Upper lobe of right lung (tissue), 1 donor: ENCODE data around the gene BORCS5. TPM values are rescaled to one million over a fixed set of nuclear protein-coding genes. Genes with fewer than 3 reads are reported as not detected.

Experiments used
- ATAC-seq: fragments of 200-7000 bp; cut with Tn5 transposase; one replicate; pipeline ENCODE4 v1.9.1; 2020; ENCODE audit warnings: mild to moderate bottlenecking, moderate library complexity
- DNase-seq: peaks from one replicate; pipeline ENCODE4 v3.0.0-alpha.2; 2020
- H3K27ac ChIP-seq: fragments of 200-600 bp; one replicate; pipeline ENCODE4 v1.8.0; 2022
- H3K27me3 ChIP-seq: fragments of 200-600 bp; one replicate; pipeline ENCODE4 v1.8.0; 2022; ENCODE audit warnings: mild to moderate bottlenecking
- H3K36me3 ChIP-seq: fragments of 200-600 bp; one replicate; pipeline ENCODE4 v1.8.0; 2022
- H3K4me1 ChIP-seq: fragments of 200-600 bp; one replicate; pipeline ENCODE4 v1.8.0; 2022
- H3K4me3 ChIP-seq: fragments of 200-600 bp; one replicate; pipeline ENCODE4 v1.8.0; 2022; ENCODE audit warnings: mild to moderate bottlenecking
- H3K9me3 ChIP-seq: fragments of 200-600 bp; one replicate; pipeline ENCODE4 v1.8.0; 2022
- CTCF ChIP-seq: fragments of 200-600 bp; IDR thresholded peaks from one replicate; pipeline ENCODE4 v1.8.0; 2022; ENCODE audit warnings: antibody characterized with exemption
- intact Hi-C: fragments of 100-400 bp; cut with DNase I; formaldehyde crosslinking; loops from one replicate; pipeline ENCODE4 v1.11.0; 2022
- total RNA-seq: library from RNA; stranded (reverse); fragmentation: NEBNext Ultra II Directional; extraction: Animal tissue kit (Norgen Biotek cat#: 25700); gene quantifications from one replicate; pipeline ENCODE4 v1.2.1, GENCODE V29; 2021
- donor health status: DM: no; HTN: yes; CAD: no; lungs with severe emphysema.

BORCS5 gene
- total RNA-seq, 1 donor from 2014 or later: 14.0 TPM

GRCh38 chr12:12423367-12423766, 66.5 kb downstream of the BORCS5 start:
- Histone ChIP-seq H3K27ac (no peak overlapping the region), H3K9me3 (peaks cover 15% of the 10 kb centered on the region), H3K4me3 (no peak overlapping the region), H3K36me3 (no peaks in the 10 kb centered on the region), H3K4me1 (peaks cover 12% of the 10 kb centered on the region), H3K27me3 (no peaks in the 10 kb centered on the region)
- ATAC-seq (no peak), DNase-seq (no peak)
- no peak for TF ChIP-seq CTCF
- intact Hi-C loops: no loop called here

GRCh38 chr12:12425001-12425400, 68.1 kb downstream of the BORCS5 start:
- Histone ChIP-seq H3K4me3 (no peak overlapping the region), H3K27ac (no peak overlapping the region), H3K9me3 (peaks cover 15% of the 10 kb centered on the region), H3K27me3 (no peaks in the 10 kb centered on the region), H3K36me3 (no peaks in the 10 kb centered on the region), H3K4me1 (peaks cover 12% of the 10 kb centered on the region)
- ATAC-seq: no peak
- intact Hi-C loops: no loop called here
- TF ChIP-seq CTCF: no peak
- no peak for DNase-seq

- H3K36me3 ChIP-seq: no peaks in the 10 kb centered on the region
- ATAC-seq: peak; percentile 97
- intact Hi-C loops: no loop called here
- peak overlapping the region; percentile 4 for H3K27ac ChIP-seq
- no peak overlapping the region for H3K4me3 ChIP-seq
- H3K27me3 ChIP-seq: no peaks in the 10 kb centered on the region
- TF ChIP-seq CTCF: no peak
- peaks cover 12% of the 10 kb centered on the region for H3K4me1 ChIP-seq
- no peak for DNase-seq
- peaks cover 15% of the 10 kb centered on the region for H3K9me3 ChIP-seq
Observed at GRCh38 chr12:12425616-12426015, 68.7 kb downstream of the BORCS5 start.

- Histone ChIP-seq H3K36me3 (no peaks in the 10 kb centered on the region), H3K4me1 (peaks cover 17% of the 10 kb centered on the region), H3K9me3 (peaks cover 15% of the 10 kb centered on the region), H3K4me3 (no peak overlapping the region), H3K27me3 (no peaks in the 10 kb centered on the region), H3K27ac (no peak overlapping the region)
- DNase-seq: no peak
- no peak for ATAC-seq
- no peak for TF ChIP-seq CTCF
- intact Hi-C loops: no loop called here
Observed at GRCh38 chr12:12427568-12427967, 70.7 kb downstream of the BORCS5 start.

- Histone ChIP-seq H3K27ac (no peak overlapping the region), H3K36me3 (no peaks in the 10 kb centered on the region), H3K4me3 (no peak overlapping the region), H3K27me3 (no peaks in the 10 kb centered on the region), H3K4me1 (peaks cover 17% of the 10 kb centered on the region), H3K9me3 (peaks cover 12% of the 10 kb centered on the region)
- TF ChIP-seq CTCF: no peak
- intact Hi-C loops: no loop called here
- no peak for DNase-seq
- ATAC-seq: peak; percentile 40
Observed at GRCh38 chr12:12428047-12428446, 71.2 kb downstream of the BORCS5 start.
